GM10847 (cell line): Measurements from ENCODE around the gene DCHS2.

ENCODE experiments used
- POLR2A ChIP-seq: IDR thresholded peaks from 2 replicates; pipeline ENCODE4 v1.6.1; 2011; ENCODE audit not compliant: insufficient read length; ENCODE audit errors: extremely low read depth

Gene DCHS2

GRCh38 chr4:154189346-154189745 is 302.3 kb downstream of the DCHS2 start:
- no peak for TF ChIP-seq POLR2A

GRCh38 chr4:154186888-154187287 is 304.7 kb downstream of the DCHS2 start:
- no peak for TF ChIP-seq POLR2A

DNA sequence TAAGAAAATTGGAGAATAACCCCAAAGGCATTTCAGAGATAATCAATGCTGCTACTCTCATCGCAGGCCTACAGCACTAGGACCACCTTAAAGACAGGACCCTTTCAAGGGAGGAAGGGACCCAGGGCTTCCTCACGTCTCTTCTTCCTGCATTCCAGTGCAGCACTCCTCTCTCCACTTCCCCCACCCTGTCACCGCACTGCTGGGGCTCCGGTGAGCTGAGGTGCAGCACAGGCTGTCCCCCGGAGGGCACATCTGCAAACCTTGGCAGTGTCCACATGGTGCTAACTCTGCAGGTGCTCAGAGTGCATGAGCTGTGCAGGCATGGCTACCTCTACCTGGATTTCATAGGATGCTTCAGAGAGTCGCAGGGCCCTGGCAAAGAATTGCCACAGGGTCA is 305.6 kb downstream of the DCHS2 start:
- no peak for TF ChIP-seq POLR2A

DNA sequence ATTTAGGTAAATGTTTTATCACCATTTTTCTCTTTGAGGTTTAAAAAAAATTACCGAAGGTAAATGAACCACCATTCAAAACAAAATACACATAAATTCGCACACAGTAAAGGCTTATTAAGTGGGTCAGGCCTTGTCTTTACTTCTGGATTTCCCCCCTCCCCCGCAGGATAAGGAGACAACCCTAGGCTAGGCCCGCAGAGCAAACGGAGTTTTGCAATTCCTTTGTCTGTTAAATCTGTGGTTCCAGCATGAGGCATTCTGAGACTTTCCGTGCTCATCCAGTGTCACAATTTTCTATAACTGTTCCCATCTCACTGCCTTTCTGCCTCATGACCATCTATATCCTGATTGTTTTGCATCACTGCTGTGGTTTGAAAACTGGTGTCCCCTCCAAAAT is 307.4 kb downstream of the DCHS2 start:
- TF ChIP-seq POLR2A, result no peak

DNA sequence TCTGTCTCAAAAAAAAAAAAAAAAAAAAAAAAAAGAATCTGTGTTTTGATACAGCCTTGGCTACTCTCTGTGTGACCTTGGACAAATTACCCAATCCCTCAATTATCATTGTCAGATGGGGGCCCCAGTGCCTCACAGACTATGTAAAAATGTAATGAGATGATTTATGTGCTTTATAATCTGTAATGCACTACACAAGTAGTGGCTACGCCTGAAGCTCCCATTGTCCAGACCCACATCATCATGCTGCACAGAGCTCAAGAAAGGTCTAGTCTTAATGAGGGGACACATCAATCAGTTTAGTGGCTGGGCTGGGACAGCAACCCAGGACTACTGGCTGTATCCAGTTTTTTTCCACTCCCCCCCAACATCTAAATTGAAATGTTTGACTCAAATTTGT is 308.3 kb downstream of the DCHS2 start:
- no peak for TF ChIP-seq POLR2A
